HG02571 (cell line): ENCODE data around the gene GPR171.

Experiments used
- ATAC-seq: cut with Tn5 transposase; IDR thresholded peaks from one replicate; pipeline ENCODE4 v1.9.1; 2021; ENCODE audit warnings: mild to moderate bottlenecking, moderate library complexity; ENCODE audit not compliant: unreplicated experiment

Gene GPR171

GRCh38 chr3:151182349-151183079, 20.5 kb downstream of the GPR171 start:
- ATAC-seq, result no peak

DNA sequence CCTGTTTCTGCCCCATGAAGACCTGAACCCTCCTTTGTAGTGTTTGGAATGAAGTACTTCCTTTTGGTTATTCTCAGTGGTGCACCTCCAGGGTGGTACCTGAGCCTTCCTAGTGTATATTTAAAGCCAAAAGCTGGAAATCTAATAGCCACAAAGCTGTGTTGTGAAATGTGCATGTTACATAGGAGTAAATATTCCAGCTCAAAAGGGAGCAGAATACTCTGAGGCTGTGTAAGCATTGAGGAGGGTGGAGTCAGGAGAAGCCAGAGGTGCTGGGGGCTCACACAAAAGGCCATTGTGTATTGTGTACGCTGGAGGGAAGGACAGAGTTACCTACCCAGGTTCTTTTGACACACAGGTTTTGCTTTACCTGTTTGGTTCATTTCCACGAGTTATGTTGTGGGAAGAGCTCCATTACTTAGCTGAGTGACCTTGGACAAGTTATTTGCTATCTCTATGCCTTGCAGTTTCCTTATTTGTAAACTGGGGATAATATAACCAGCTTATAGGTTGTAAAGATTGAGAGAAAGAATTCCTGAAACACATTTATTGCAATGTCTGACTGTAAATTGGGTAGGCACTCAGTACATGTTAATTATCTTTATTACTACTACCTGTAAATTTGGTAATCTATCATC, 24.7 kb downstream of the GPR171 start:
- no peak for ATAC-seq

DNA sequence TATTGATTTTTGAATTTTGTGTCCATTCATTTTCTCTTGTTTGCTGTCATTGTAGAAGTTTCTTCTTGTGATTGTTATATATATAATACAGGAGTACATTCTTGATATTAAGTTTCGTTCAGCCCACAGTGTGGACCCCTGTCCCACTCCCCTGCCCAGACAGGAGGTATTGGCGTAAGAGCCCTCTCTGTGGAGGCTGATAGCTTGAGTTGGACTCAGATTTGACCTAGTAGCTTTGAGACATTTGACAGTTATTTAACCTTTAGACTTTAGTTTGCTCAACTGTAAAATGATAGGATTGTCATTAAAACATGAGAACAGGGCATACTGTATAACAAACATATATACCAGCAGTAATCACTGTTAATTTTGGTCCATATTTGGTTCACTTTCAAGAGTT, 27.1 kb downstream of the GPR171 start:
- ATAC-seq, result no peak

DNA sequence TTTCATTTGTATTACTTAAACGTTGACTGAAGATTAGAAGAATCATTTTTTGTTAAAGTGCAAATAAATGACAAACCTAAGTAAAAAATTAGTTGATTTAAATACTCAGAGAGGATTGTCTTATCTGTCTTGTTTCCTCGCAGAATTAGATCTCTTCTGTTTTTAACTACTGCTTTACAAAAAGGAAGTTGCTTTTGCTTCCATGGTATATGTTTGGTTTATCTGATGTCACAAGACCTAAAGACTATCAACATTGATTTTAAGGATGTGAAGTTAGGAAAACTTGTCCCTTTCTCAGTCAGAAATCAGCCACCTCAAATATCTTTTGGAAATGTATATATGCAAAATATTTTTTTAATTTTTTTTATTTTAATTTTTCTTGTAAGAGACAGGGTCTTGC, 28.7 kb downstream of the GPR171 start:
- no peak for ATAC-seq

- no peak for ATAC-seq
These were observed 31.8 kb downstream of the GPR171 start for GRCh38 chr3:151171145-151171757.

GRCh38 chr3:151169948-151170679, 32.9 kb downstream of the GPR171 start:
- ATAC-seq, result peak; percentile 45

DNA sequence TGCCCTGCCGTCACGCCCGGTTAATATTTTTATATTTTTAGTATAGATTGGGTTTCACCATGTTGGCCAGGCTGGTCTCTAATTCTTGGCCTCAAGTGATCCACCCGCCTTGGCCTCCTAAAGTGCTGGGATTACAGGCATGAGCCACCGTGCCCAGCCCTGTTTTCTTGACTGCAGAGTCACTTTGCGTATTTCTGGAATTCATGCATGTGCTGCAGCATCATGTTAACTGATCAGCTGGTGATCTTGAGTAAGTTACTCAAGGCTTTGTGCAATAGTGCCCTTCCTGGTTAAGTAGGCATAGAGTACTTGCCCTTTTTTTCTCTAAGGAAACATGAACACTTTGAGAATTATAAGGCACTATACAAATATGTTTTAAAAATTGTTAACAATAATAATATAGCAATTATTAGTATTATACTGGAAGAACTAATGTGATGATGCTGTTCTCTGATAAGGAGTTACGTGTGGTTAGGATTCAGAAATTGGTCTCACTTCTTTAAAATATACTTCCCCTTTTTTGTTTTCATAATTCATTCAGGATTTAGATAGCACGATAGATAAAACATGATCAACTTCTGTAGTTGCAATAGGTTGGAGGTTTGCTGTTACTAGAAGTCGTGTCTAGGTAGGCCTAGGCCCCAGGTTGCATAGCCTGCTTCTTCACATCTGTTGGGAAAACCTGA, 33.6 kb downstream of the GPR171 start:
- ATAC-seq, result peak; percentile 22

DNA sequence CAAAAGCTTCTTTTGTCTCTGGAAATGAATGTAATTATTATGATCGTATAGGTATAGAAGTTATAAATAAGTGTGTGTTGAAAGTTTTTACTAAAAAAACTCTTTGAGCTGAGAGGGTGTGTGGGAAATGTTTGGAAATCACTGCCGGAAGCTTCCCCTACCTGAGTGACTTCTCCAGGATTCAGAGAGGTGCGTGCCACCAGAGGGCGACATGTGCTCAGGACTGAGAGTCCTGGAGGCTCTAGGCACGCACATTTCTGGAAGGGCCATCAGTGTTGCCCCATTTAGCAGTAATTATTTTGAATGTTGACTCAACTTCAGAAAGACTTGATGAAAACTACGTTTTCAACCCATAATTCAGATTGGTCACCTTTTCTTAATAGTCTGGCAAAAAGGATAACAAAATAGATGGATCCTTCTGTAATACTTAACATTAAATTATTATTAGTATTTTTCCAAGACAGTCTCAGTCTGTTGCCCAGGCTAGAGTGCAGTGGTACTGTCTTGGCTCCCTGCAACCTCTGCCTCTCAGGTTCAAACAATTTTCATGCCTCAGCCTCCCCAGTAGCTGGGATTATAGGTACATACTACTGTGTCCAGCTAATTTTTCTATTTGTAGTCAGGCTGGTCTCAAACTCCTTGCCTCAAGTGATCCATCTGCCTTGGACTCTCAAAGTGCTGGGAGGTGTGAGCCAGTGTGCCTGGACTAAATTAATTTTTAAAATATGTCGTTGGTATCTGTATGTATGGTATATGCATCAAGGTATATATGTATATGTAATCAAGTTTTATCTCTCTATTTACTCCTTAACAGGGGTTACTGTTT, 34.5 kb downstream of the GPR171 start:
- ATAC-seq, result peak; percentile 51

DNA sequence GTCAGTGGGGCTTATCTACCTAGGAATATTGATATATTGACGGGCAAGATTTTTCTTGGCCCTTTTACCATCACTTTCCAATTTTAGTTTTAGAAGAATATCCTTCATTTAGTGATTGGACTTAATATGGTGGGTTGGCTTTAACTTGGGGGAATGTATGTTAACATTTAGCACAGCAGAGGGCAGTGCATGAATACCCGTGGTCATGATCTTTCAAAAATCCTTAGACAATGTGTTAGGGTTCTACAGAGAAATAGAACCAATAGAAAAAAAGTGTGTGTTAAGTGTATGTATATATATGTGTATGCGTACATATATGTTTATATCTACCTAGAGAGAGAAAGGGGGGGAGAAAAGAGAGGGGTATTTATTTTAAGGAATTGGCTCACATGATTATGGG, 36.9 kb downstream of the GPR171 start:
- ATAC-seq, result no peak

- no peak for ATAC-seq
These were observed 37.8 kb downstream of the GPR171 start for GRCh38 chr3:151165226-151165625.

DNA sequence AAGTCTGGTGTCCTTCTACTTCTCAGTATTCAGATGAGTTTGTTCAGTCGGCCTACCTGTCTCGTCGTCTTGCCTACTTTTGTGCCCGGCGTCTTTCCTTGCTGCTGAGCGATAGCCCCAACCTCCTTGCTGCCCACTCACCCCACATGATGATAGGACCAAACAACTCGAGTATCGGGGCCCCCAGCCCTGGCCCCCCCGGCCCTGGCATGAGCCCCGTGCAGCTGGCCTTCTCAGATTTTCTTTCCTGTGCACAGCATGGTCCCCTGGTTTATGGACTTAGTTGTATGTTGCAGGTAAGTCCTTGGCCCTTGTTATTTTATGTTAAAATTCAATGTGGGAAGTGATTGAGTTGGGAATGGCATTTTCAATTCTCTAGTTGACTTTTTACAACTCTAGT, 43.2 kb downstream of the GPR171 start:
- ATAC-seq, result no peak

DNA sequence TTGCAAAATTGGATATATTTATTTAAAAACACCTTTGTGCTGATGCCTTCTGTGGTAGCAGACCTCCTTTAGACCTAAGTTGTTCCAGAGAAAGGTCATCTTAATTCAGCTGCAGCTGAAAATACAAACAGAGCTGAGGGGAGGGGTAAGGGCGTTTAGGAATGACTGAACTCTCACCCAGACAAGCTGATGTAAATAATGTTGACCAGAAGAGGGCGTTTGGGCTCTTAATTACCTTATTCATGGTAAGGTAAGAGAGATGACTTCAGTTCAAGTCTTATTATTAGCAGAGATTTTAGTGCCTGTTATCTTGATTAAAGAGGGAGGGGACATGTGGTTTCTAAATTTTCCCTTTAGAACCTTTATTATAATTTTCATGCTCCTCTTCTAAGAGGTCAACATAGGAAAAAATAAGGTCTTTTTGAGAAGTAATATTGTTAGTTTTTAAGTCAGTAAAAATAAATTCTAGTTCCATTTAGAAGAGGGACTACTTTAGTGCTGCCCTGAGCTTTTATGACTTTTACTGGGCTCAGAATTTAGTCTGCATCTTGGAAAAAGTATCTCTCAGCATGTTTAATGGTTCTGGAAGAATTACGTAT, 46.3 kb downstream of the GPR171 start:
- ATAC-seq, result peak; percentile 54

GRCh38 chr3:151155409-151156128, 47.4 kb downstream of the GPR171 start:
- ATAC-seq, result no peak

- no peak for ATAC-seq
These were observed 48.5 kb downstream of the GPR171 start for GRCh38 chr3:151154566-151154965.

GRCh38 chr3:151152455-151153079, 50.4 kb downstream of the GPR171 start:
- ATAC-seq, result no peak
